OCI-LY3 (cell line): Measurements from ENCODE around the gene PRDM12.

Experiments
- CTCF ChIP-seq: fragments of 200-600, 300-600 bp; sonication (generic); IDR thresholded peaks from 2 replicates; pipeline ENCODE4 v1.5.1; 2014; ENCODE audit warnings: antibody characterized with exemption, low read length, low read depth
- EZH2phosphoT487 ChIP-seq: fragments of 200-600 bp; shearing (Covaris generic); IDR thresholded peaks from 2 replicates; pipeline ENCODE4 v1.6.1; 2018; ENCODE audit warnings: antibody characterized with exemption, mixed run types, low read depth

- TF ChIP-seq CTCF (no peak), EZH2phosphoT487 (no peak)
Observed at GRCh38 chr9:130665029-130665430, 636 bp downstream of the PRDM12 start.
